Trophoblast cell (in vitro differentiated cells and primary cell): ENCODE data around the gene ECT2L.
A peak's percentile ranks its signal among the peaks of the same experiment; 100 is the strongest.

Source experiments
- DNase-seq, 2 donors: peaks; one replicate each; pipeline ENCODE4 v3.0.0-alpha.2; 2016
- H2AFZ ChIP-seq: 2 replicates; pipeline ENCODE4 v1.6.1; 2013; ENCODE audit warnings: low read length, moderate library complexity, mild to moderate bottlenecking; ENCODE audit not compliant: insufficient read depth, poor library complexity
- H2AK5ac ChIP-seq: 2 replicates; pipeline ENCODE4 v1.6.1; 2013; ENCODE audit warnings: mild to moderate bottlenecking, low read length
- H2BK120ac ChIP-seq: 2 replicates; pipeline ENCODE4 v1.6.1; 2013; ENCODE audit warnings: low read length, mild to moderate bottlenecking, moderate library complexity; ENCODE audit not compliant: insufficient read depth, poor library complexity
- H2BK12ac ChIP-seq: 2 replicates; pipeline ENCODE4 v1.6.1; 2013; ENCODE audit warnings: mild to moderate bottlenecking, low read length, moderate library complexity
- H2BK5ac ChIP-seq: 2 replicates; pipeline ENCODE4 v1.6.1; 2013; ENCODE audit warnings: low read length, low read depth, moderate library complexity, mild to moderate bottlenecking; ENCODE audit not compliant: poor library complexity
- H3K14ac ChIP-seq: 2 replicates; pipeline ENCODE4 v1.6.1; 2013; ENCODE audit warnings: mild to moderate bottlenecking, low read length
- H3K18ac ChIP-seq: 2 replicates; pipeline ENCODE4 v1.6.1; 2013; ENCODE audit warnings: mild to moderate bottlenecking, low read length
- H3K23ac ChIP-seq: 2 replicates; pipeline ENCODE4 v1.6.1; 2013; ENCODE audit warnings: low read length
- H3K27ac ChIP-seq: 2 replicates; pipeline ENCODE4 v1.5.1; 2013; ENCODE audit warnings: low read depth, mild to moderate bottlenecking, inconsistent platforms, low read length, moderate library complexity
- H3K27me3 ChIP-seq: 2 replicates; pipeline ENCODE4 v1.6.1; 2013; ENCODE audit warnings: inconsistent platforms, mild to moderate bottlenecking, low read length, moderate library complexity; ENCODE audit not compliant: insufficient read depth
- H3K36me3 ChIP-seq, 2 experiments: 1 replicate in 1 of 2; 2 replicates in 1 of 2; pipeline ENCODE4 v1.6.1; 2013; ENCODE audit warnings: low read length in 2 of 2, mild to moderate bottlenecking in 2 of 2, moderate library complexity in 1 of 2; ENCODE audit not compliant: insufficient read depth in 2 of 2, control insufficient read depth in 1 of 2
- H3K4ac ChIP-seq: 2 replicates; pipeline ENCODE4 v1.6.1; 2013; ENCODE audit warnings: low read depth, mild to moderate bottlenecking, low read length, moderate library complexity
- H3K4me1 ChIP-seq, 2 experiments: 1 replicate in 1 of 2; 2 replicates in 1 of 2; pipeline ENCODE4 v1.6.1; 2013; ENCODE audit warnings: low read length in 2 of 2, mild to moderate bottlenecking in 2 of 2, moderate library complexity in 1 of 2; ENCODE audit not compliant: insufficient read depth in 2 of 2, control insufficient read depth in 1 of 2
- H3K4me2 ChIP-seq: 2 replicates; pipeline ENCODE4 v1.6.1; 2013; ENCODE audit warnings: inconsistent platforms, mild to moderate bottlenecking, low read length, moderate library complexity
- H3K4me3 ChIP-seq: 2 replicates; pipeline ENCODE4 v1.5.1; 2013; ENCODE audit warnings: mild to moderate bottlenecking, low read depth, low read length, inconsistent platforms
- H3K79me1 ChIP-seq: one replicate; pipeline ENCODE4 v1.6.1; 2013; ENCODE audit warnings: low read length
- H3K79me2 ChIP-seq: 2 replicates; pipeline ENCODE4 v1.6.1; 2013; ENCODE audit warnings: low read length, mild to moderate bottlenecking; ENCODE audit not compliant: control insufficient read depth, insufficient read depth, poor library complexity
- H3K9ac ChIP-seq: 2 replicates; pipeline ENCODE4 v1.6.1; 2013; ENCODE audit warnings: mild to moderate bottlenecking, low read length
- H3K9me3 ChIP-seq: 2 replicates; pipeline ENCODE4 v1.6.1; 2013; ENCODE audit warnings: low read depth, mild to moderate bottlenecking, control low read depth, inconsistent platforms, low read length; ENCODE audit not compliant: insufficient read depth
- H4K12ac ChIP-seq: 2 replicates; pipeline ENCODE4 v1.6.1; 2013; ENCODE audit warnings: low read depth, mild to moderate bottlenecking, low read length, moderate library complexity
- H4K8ac ChIP-seq: 2 replicates; pipeline ENCODE4 v1.6.1; 2013; ENCODE audit warnings: low read depth, mild to moderate bottlenecking, low read length, moderate library complexity
- H4K91ac ChIP-seq: one replicate; pipeline ENCODE4 v1.6.1; 2013; ENCODE audit warnings: low read depth, mild to moderate bottlenecking, low read length, moderate library complexity
- WGBS: extraction: QIAGEN DNeasy Blood & Tissue Kit; methylation state at CpG from one replicate; pipeline ENCODE4 v1.1.7; 2013; ENCODE audit warnings: missing lambda C conversion rate; ENCODE audit not compliant: insufficient read length, insufficient coverage; ENCODE audit errors: extremely low coverage; 5-methylcytosine and 5-hydroxymethylcytosine counted together

ECT2L gene

DNA sequence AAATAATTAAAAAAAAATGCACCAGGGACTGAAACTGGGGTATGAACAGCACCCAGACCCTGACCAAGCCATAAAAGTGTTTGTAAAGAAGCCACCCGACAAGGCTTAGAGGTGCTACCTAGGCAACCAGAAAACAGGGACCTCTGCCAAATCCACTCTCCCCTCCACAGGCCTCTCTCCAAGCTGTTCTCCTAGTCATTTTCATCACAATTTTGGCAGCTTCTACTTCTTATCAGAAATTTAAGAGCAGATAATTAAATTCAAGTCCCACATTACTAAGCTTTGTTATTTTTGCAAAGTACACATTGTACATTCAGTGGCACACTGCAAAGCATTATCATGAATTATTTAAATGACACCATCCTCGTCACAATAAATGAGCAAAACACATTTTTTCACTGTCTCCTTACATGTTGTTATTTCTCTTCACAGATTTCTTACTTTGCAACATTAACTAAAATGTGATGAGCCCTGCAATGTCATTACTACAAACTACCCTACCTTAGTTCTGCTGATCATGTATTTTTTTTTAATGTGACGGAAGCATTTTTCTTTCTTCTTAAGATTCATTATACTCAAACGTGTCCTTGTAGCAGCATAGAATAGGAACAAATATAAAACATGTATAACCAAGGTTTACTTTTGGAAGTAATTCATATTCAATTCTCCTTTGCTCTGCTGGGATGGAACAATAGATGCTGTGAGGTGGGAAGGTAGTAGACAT is 38.1 kb downstream of the ECT2L start:
- H3K27me3 ChIP-seq = no peaks in the 10 kb centered on the region
- H4K91ac ChIP-seq = no peak overlapping the region
- H3K14ac ChIP-seq = no peak overlapping the region
- H2AK5ac ChIP-seq = no peak overlapping the region
- no peak overlapping the region for H2AFZ ChIP-seq
- H2BK120ac ChIP-seq = no peak overlapping the region
- no peak for DNase-seq
- H3K18ac ChIP-seq = no peak overlapping the region
- H3K79me1 ChIP-seq = no peaks in the 10 kb centered on the region
- no peak overlapping the region for H3K4ac ChIP-seq
- no peaks in the 10 kb centered on the region for H3K79me2 ChIP-seq
- H3K23ac ChIP-seq = no peak overlapping the region
- no peak overlapping the region for H3K4me3 ChIP-seq
- no peak overlapping the region for H4K8ac ChIP-seq
- no peak overlapping the region for H3K9ac ChIP-seq
- H2BK12ac ChIP-seq = no peak overlapping the region
- no peaks in the 10 kb centered on the region for H3K9me3 ChIP-seq
- H3K36me3 ChIP-seq = no peaks in the 10 kb centered on the region
- no peak overlapping the region for H4K12ac ChIP-seq
- no peak overlapping the region for H3K4me2 ChIP-seq
- no peak overlapping the region for H2BK5ac ChIP-seq
- H3K27ac ChIP-seq = no peak overlapping the region
- no CpG with 5 or more reads among the region's 4 CpGs for WGBS
- no peaks in the 10 kb centered on the region for H3K4me1 ChIP-seq

DNA sequence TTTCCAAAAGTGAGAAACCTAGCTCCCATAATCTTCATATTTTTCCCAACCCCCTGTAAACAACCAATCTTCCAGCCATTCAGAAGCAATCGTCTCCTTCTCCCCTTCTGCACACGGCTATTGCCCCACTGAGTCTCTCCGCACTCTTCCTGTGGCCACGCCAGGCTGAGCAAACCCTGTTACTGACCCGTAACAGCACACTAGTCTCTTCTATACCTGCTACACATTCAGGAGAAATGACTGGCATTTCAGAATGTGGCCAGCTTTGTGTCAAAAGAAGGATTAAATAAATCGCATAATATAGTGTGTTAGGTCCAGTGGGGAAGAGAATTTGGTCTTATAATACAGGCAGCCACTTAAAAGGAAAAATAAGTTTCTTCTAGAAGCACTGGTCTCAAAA is 41.4 kb downstream of the ECT2L start:
- H4K91ac ChIP-seq = no peak overlapping the region
- H2BK5ac ChIP-seq = no peak overlapping the region
- H3K14ac ChIP-seq = no peak overlapping the region
- no peaks in the 10 kb centered on the region for H3K4me1 ChIP-seq
- peak overlapping the region; percentile 83 for H2AK5ac ChIP-seq
- no peak overlapping the region for H3K9ac ChIP-seq
- no peaks in the 10 kb centered on the region for H3K79me1 ChIP-seq
- H3K18ac ChIP-seq = no peak overlapping the region
- H3K4ac ChIP-seq = no peak overlapping the region
- WGBS = no CpG with 5 or more reads among the region's 6 CpGs
- no peak overlapping the region for H3K23ac ChIP-seq
- no peak overlapping the region for H3K4me2 ChIP-seq
- no peak overlapping the region for H3K4me3 ChIP-seq
- H2BK120ac ChIP-seq = no peak overlapping the region
- no peak overlapping the region for H2AFZ ChIP-seq
- H2BK12ac ChIP-seq = no peak overlapping the region
- H4K12ac ChIP-seq = no peak overlapping the region
- no peaks in the 10 kb centered on the region for H3K79me2 ChIP-seq
- H3K27ac ChIP-seq = no peak overlapping the region
- H4K8ac ChIP-seq = no peak overlapping the region
- DNase-seq = no peak
- H3K27me3 ChIP-seq = no peaks in the 10 kb centered on the region
- H3K36me3 ChIP-seq = no peaks in the 10 kb centered on the region
- no peaks in the 10 kb centered on the region for H3K9me3 ChIP-seq

DNA sequence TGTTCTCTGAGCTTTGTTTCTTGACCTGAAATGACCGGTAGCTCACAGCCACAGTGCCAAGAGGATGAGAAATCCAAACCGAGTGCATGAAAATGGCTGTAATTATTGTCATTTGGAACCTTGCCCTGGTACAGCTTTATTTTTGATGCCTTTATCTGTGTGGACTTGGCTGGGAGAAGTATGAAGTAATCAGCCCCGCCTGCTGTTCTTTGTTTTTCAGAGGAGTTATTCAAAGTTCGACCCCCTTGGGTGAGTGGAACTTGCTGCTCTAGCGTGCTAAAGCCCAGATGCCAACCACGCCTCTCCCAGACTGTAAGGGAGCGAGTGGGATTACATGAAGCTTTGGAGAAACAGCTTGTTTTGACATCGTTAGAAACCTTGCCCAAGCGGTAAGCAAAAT is 48.3 kb downstream of the ECT2L start:
- Histone ChIP-seq H3K4me2 (no peak overlapping the region), H3K4me1 (no peaks in the 10 kb centered on the region), H3K18ac (no peak overlapping the region), H3K4me3 (no peak overlapping the region), H3K9ac (no peak overlapping the region), H3K79me2 (no peaks in the 10 kb centered on the region), H3K14ac (no peak overlapping the region), H3K27me3 (no peaks in the 10 kb centered on the region), H2BK120ac (no peak overlapping the region), H3K23ac (no peak overlapping the region), H2BK5ac (no peak overlapping the region), H3K79me1 (no peaks in the 10 kb centered on the region), H3K9me3 (no peaks in the 10 kb centered on the region), H4K8ac (no peak overlapping the region), H4K91ac (no peak overlapping the region), H4K12ac (no peak overlapping the region), H2AK5ac (no peak overlapping the region), H2AFZ (peak overlapping the region; percentile 49), H2BK12ac (no peak overlapping the region), H3K4ac (no peak overlapping the region), H3K27ac (no peak overlapping the region), H3K36me3 (no peaks in the 10 kb centered on the region)
- no CpG with 5 or more reads among the region's 9 CpGs for WGBS
- no peak for DNase-seq

DNA sequence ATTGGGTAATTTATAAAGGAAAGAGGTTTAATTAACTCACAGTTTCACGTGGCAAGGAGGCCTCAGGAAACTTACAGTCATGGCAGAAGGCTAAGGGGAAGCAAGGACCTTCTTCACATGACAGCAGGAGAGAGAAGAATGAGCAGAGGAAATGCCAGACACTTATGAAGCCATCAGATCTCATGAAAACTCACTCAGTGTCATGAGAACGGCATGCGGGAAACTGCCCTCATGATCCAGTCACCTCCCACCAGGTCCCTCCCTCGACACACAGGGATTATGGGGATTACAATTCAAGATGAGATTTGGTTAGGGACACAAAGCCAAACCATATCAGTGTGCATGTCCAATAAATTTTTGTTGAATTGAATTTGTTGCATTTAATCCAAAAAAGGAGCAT is 52.0 kb downstream of the ECT2L start:
- H3K27ac ChIP-seq = no peak overlapping the region
- H3K27me3 ChIP-seq = no peaks in the 10 kb centered on the region
- no peak overlapping the region for H2AFZ ChIP-seq
- H2AK5ac ChIP-seq = no peak overlapping the region
- H3K79me1 ChIP-seq = no peaks in the 10 kb centered on the region
- H3K14ac ChIP-seq = no peak overlapping the region
- no peaks in the 10 kb centered on the region for H3K9me3 ChIP-seq
- no peak overlapping the region for H3K4me2 ChIP-seq
- no peak overlapping the region for H4K91ac ChIP-seq
- no peak overlapping the region for H3K23ac ChIP-seq
- H2BK120ac ChIP-seq = no peak overlapping the region
- no CpG with 5 or more reads among the region's 4 CpGs for WGBS
- no peak overlapping the region for H3K9ac ChIP-seq
- no peak overlapping the region for H3K4me3 ChIP-seq
- no peak overlapping the region for H4K8ac ChIP-seq
- H2BK5ac ChIP-seq = no peak overlapping the region
- no peak overlapping the region for H3K18ac ChIP-seq
- H4K12ac ChIP-seq = no peak overlapping the region
- H3K4ac ChIP-seq = no peak overlapping the region
- no peaks in the 10 kb centered on the region for H3K36me3 ChIP-seq
- no peaks in the 10 kb centered on the region for H3K79me2 ChIP-seq
- H2BK12ac ChIP-seq = no peak overlapping the region
- peak; percentile 63 to 84 for DNase-seq
- no peaks in the 10 kb centered on the region for H3K4me1 ChIP-seq
